Erythroblast (primary cell): ENCODE data around the gene AKAP8L.

Source experiments
- GATA1 ChIP-seq: IDR thresholded peaks from 2 replicates; pipeline ENCODE4 v1.6.1; 2011; ENCODE audit warnings: low read depth, mild to moderate bottlenecking, control low read depth, low read length, moderate library complexity
- POLR2A ChIP-seq: IDR thresholded peaks from 2 replicates; pipeline ENCODE4 v1.6.1; 2011; ENCODE audit warnings: mild to moderate bottlenecking, low read length

- TF ChIP-seq POLR2A (no peak), GATA1 (no peak)
Observed at GRCh38 chr19:15430526-15431120, 11.8 kb upstream of the AKAP8L start.
